C4-2B (cell line): Measurements from ENCODE around the gene ARHGAP15.

Experiments
- ZFX ChIP-seq: fragments of 450-650 bp; IDR thresholded peaks from 2 replicates; pipeline ENCODE4 v1.6.1; 2017
- TF ChIP-seq, protein P1 (sequence below): fragments of 450-650 bp; conservative IDR thresholded peaks from 2 replicates; pipeline ENCODE4 v1.5.1; 2017; ENCODE audit warnings: mild to moderate bottlenecking

DNA sequence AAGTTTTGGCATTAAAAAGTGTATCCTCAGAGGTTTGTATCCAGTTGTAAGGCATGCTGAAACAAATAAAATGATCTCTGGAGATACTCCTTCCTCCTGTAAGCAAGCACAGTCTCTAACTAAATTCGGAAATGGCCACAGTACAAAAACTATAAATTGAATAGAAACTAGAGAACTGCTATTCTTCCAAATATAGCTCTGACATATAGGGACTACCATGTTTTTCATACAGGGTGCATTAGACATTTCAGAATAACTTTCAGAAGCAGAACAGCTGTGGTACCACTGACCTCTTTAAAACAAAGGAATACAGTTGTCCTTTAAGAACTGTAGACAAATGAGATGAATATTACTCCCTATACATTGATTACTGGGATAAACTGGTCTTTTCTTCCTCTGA lies 568.5 kb downstream of the ARHGAP15 start:
- TF ChIP-seq, protein P1, sequence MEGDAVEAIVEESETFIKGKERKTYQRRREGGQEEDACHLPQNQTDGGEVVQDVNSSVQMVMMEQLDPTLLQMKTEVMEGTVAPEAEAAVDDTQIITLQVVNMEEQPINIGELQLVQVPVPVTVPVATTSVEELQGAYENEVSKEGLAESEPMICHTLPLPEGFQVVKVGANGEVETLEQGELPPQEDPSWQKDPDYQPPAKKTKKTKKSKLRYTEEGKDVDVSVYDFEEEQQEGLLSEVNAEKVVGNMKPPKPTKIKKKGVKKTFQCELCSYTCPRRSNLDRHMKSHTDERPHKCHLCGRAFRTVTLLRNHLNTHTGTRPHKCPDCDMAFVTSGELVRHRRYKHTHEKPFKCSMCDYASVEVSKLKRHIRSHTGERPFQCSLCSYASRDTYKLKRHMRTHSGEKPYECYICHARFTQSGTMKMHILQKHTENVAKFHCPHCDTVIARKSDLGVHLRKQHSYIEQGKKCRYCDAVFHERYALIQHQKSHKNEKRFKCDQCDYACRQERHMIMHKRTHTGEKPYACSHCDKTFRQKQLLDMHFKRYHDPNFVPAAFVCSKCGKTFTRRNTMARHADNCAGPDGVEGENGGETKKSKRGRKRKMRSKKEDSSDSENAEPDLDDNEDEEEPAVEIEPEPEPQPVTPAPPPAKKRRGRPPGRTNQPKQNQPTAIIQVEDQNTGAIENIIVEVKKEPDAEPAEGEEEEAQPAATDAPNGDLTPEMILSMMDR: no peak
- no peak for TF ChIP-seq ZFX
